B cell (primary cell): ENCODE measurements around the gene ITPKC.

Experiments used
- CTCF ChIP-seq: fragments of 200-600 bp; IDR thresholded peaks from one replicate; pipeline ENCODE4 v1.8.0; 2022; ENCODE audit warnings: antibody characterized with exemption, mild to moderate bottlenecking
- EZH2 ChIP-seq: IDR thresholded peaks from 2 replicates; pipeline ENCODE4 v1.6.1; 2012; ENCODE audit warnings: borderline replicate concordance, low read depth, mild to moderate bottlenecking, moderate library complexity, low read length; ENCODE audit not compliant: insufficient read depth, poor library complexity, severe bottlenecking

GRCh38 chr19:40783711-40784110, 66.8 kb downstream of the ITPKC start:
- TF ChIP-seq CTCF (no peak), EZH2 (no peak)
